Lower lobe of right lung (tissue), 2 donors: ENCODE measurements around the gene SERTAD2. TPM values are rescaled to one million over a fixed set of nuclear protein-coding genes. Genes with fewer than 3 reads are reported as not detected.

ENCODE experiments used
- ATAC-seq, 2 donors: fragments of 200-7000 bp; cut with Tn5 transposase; one replicate each; pipeline ENCODE4 v1.9.1; 2020 to 2022; ENCODE audit warnings: mild to moderate bottlenecking in 2 of 2, moderate library complexity in 2 of 2
- DNase-seq: peaks from one replicate; pipeline ENCODE4 v3.0.0-alpha.2; 2020
- H3K27ac ChIP-seq: fragments of 200-600 bp; one replicate; pipeline ENCODE4 v1.8.0; 2022
- H3K27me3 ChIP-seq: fragments of 200-600 bp; one replicate; pipeline ENCODE4 v1.8.0; 2022; ENCODE audit warnings: low read depth
- H3K36me3 ChIP-seq: fragments of 200-600 bp; one replicate; pipeline ENCODE4 v1.8.0; 2022; ENCODE audit warnings: mild to moderate bottlenecking
- H3K4me1 ChIP-seq: fragments of 200-600 bp; one replicate; pipeline ENCODE4 v1.8.0; 2022
- H3K4me3 ChIP-seq: fragments of 200-600 bp; one replicate; pipeline ENCODE4 v1.8.0; 2022; ENCODE audit warnings: mild to moderate bottlenecking
- H3K9me3 ChIP-seq: fragments of 200-600 bp; one replicate; pipeline ENCODE4 v1.8.0; 2022
- intact Hi-C: fragments of 100-400 bp; cut with DNase I; formaldehyde crosslinking; loops from one replicate; pipeline ENCODE4 v1.11.0; 2022
- total RNA-seq: library from RNA; stranded (reverse); fragmentation: NEBNext Ultra II Directional; extraction: Animal tissue kit (Norgen Biotek cat#: 25700); gene quantifications from one replicate; pipeline ENCODE4 v1.2.1, GENCODE V29; 2021
- TF ChIP-seq, protein P1 (sequence below): fragments of 200-600 bp; IDR thresholded peaks from one replicate; pipeline ENCODE4 v1.8.0; 2022; ENCODE audit warnings: antibody characterized with exemption, mild to moderate bottlenecking
- donor health status: DM: no; HTN: yes; CAD: no; lungs with severe emphysema.

SERTAD2 gene
- total RNA-seq, 1 donor from 2014 or later, result 20.1 TPM

DNA sequence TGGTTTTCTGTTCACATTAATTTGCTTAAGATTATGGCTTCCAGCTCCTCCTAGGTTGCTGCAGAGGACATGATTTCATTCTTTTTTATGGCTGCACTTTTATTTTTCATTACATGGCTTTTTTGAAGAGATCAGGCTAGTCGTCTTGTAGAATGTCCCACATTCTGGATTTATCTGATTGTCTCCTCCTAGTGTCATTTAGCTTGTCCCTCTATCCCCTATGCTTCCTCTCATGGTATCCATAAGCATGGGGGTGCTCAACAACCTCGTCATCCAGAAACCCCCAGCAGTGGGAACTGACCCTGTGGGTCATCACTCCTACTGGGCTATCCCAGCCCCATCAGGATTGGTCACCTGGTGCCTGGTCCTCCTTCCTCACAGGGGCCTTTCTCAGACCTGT, 49.6 kb downstream of the SERTAD2 start:
- DNase-seq (no peak), ATAC-seq (no peak)
- no peaks in the 10 kb centered on the region for H3K36me3 ChIP-seq
- no peaks in the 10 kb centered on the region for H3K27me3 ChIP-seq
- TF ChIP-seq, protein P1, sequence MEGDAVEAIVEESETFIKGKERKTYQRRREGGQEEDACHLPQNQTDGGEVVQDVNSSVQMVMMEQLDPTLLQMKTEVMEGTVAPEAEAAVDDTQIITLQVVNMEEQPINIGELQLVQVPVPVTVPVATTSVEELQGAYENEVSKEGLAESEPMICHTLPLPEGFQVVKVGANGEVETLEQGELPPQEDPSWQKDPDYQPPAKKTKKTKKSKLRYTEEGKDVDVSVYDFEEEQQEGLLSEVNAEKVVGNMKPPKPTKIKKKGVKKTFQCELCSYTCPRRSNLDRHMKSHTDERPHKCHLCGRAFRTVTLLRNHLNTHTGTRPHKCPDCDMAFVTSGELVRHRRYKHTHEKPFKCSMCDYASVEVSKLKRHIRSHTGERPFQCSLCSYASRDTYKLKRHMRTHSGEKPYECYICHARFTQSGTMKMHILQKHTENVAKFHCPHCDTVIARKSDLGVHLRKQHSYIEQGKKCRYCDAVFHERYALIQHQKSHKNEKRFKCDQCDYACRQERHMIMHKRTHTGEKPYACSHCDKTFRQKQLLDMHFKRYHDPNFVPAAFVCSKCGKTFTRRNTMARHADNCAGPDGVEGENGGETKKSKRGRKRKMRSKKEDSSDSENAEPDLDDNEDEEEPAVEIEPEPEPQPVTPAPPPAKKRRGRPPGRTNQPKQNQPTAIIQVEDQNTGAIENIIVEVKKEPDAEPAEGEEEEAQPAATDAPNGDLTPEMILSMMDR, result no peak
- no peaks in the 10 kb centered on the region for H3K9me3 ChIP-seq
- no peak overlapping the region for H3K27ac ChIP-seq
- no peak overlapping the region for H3K4me3 ChIP-seq
- intact Hi-C loops, result no loop called here
- peaks cover 22% of the 10 kb centered on the region for H3K4me1 ChIP-seq

DNA sequence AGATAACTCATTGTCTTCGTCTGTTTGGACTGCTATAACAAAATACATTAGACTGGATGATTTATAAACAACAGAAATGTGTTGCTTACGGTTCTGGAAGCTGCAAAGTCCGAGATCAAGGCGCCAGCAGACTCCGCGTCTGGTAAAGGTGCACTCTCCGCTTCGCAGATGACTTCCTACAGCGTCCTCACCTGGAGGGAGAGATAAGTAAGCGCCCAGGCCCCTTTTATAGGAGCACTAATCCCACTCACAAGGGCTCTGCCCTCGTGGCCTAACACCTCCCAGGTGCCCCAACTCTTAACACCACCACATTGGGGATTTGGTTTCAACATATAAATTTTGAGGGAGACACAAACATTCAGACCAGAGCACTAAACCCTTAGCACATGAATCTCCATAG, 51.3 kb downstream of the SERTAD2 start:
- TF ChIP-seq, protein P1, result no peak
- intact Hi-C loops, result no loop called here
- Histone ChIP-seq H3K9me3 (no peaks in the 10 kb centered on the region), H3K27ac (no peak overlapping the region), H3K36me3 (no peaks in the 10 kb centered on the region), H3K27me3 (no peaks in the 10 kb centered on the region), H3K4me1 (peaks cover 10% of the 10 kb centered on the region), H3K4me3 (no peak overlapping the region)
- ATAC-seq (no peak), DNase-seq (no peak)

DNA sequence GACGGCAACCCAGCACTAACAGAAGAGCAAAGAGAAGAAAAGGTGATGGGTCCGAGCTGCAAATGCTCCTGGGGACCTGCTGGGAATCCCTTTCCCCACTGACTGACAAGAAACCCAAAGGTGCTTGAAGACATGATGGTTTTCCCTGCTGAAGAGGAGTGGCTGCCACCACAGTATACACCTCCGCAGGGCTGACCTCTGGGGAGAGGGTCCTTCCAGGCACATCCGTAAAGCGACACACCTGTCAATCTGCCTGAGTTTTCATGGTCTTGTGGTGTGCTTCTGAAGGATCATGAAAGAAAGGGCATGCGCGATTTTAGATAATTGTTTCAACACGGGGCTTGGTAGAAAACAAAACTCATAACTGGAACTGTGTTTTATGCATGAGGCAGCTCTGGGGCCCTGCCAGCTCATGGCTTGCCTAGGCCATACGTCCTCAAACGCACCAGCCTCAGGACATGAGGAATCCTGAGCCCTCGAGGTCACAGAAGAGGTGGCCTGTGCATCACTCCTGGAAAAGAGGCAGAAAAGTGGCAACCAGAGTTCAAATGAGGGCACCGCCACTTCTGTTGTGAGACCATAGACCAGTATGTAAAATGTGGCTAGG, 51.8 kb downstream of the SERTAD2 start:
- Histone ChIP-seq H3K9me3 (no peaks in the 10 kb centered on the region), H3K36me3 (no peaks in the 10 kb centered on the region), H3K4me1 (peaks cover 8% of the 10 kb centered on the region), H3K4me3 (no peak overlapping the region), H3K27me3 (no peaks in the 10 kb centered on the region), H3K27ac (no peak overlapping the region)
- DNase-seq, result no peak
- no peak for ATAC-seq
- TF ChIP-seq, protein P1, result no peak
- intact Hi-C loops, result no loop called here

DNA sequence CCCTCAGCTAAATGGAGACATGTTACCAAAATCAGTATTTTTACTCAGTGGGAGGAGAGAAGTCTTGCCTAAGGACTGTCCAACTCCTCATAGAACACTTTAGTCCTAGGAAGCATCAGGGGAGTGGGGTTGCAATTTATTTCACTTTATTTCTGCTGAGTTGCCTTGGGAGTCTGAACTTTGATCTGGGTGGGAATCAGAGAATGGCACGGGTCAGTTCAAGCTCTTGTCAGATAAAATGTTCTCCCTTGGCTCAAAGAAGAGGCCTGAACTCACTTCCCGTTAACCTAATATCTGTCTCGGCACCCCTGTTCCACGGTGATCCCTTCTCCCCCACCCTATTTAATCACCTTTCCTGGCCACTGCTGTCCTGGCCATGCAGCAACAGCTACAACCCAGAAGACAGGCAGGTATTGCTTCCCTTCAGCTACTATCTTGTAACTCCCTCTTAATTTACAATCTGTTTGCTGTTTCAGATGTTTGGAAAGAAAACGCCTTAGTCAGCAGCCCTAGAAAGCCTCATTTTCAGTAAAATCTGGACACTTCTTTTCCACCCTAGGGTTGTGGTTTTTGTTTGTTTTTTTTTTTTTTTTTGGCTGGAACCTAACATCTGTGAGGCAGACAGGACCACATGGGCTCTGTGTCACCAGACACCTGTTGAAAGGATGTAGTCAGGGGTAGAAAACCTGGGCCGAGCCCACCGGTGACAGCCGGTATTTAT, 52.5 kb downstream of the SERTAD2 start:
- no peaks in the 10 kb centered on the region for H3K36me3 ChIP-seq
- ATAC-seq, result no peak
- intact Hi-C loops, result no loop called here
- DNase-seq, result no peak
- no peak overlapping the region for H3K27ac ChIP-seq
- peaks cover 7% of the 10 kb centered on the region for H3K4me1 ChIP-seq
- TF ChIP-seq, protein P1, result no peak
- H3K4me3 ChIP-seq, result no peak overlapping the region
- no peaks in the 10 kb centered on the region for H3K9me3 ChIP-seq
- no peaks in the 10 kb centered on the region for H3K27me3 ChIP-seq

DNA sequence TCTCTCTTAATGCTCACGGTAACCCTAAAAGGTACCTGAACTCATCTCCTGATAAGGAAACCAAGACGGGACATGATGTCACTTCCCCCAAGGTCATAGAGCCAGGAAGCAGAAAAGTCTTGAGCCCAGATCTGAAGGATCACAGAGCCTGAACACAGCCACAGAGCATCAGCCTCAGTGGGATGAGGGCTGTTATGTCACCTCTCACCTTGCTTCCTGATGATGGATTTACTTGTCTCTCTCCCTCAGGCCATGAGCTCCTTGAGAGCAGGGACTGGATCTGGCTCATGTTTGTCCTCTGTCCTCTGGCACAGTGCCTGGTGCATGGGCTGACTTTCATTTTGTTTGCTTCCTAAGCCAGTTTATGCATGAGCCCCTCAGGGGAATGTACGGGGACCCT, 54.2 kb downstream of the SERTAD2 start:
- Histone ChIP-seq H3K9me3 (no peaks in the 10 kb centered on the region), H3K4me3 (no peak overlapping the region), H3K27ac (no peak overlapping the region), H3K27me3 (no peaks in the 10 kb centered on the region), H3K4me1 (no peaks in the 10 kb centered on the region), H3K36me3 (no peaks in the 10 kb centered on the region)
- TF ChIP-seq, protein P1, result no peak
- ATAC-seq, result no peak
- intact Hi-C loops, result no loop called here
- no peak for DNase-seq
